ENCODE measurements around the gene DYNC1H1.
"Not testable (repeated sequence)": the region's sequence is repeated elsewhere in the genome, so short reads cannot be mapped to it uniquely, and the experiment has no call there.

DYNC1H1 gene

DNA sequence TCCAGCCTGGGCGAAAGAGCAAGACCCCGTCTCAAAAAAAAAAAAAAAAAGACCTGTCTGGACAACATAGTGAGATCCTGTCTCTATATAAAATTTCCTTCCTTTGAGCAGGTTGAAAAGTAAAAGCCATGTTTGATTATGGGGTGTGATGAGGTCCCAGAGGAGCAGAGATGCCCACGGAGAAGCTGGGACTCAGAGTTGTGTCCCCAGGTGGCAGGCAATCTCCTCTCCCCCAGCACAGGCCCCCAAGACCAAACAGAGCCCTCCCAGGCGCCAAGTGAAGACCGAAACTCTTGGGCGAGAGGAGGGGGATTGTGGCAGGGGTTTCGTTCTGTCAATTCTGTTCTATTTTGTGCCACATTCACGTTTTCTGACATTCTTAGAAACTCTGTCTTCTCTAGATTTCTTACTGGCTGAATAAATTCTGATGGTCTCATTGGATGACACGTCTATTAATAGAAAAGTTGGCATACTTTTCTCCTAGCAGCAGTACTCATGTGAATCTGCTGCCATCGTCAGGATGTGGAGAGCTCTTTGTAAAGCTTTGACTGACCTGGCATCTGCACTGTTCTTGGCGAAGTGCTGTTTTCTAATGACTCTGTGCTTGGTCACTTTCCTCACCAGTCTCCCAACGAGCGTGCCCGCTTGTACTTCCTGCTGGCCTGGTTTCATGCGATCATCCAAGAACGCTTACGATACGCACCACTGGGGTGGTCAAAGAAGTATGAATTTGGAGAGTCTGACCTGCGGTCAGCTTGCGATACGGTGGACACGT lies 79.1 kb downstream of the DYNC1H1 start:
- no peak for DNase-seq

DNA sequence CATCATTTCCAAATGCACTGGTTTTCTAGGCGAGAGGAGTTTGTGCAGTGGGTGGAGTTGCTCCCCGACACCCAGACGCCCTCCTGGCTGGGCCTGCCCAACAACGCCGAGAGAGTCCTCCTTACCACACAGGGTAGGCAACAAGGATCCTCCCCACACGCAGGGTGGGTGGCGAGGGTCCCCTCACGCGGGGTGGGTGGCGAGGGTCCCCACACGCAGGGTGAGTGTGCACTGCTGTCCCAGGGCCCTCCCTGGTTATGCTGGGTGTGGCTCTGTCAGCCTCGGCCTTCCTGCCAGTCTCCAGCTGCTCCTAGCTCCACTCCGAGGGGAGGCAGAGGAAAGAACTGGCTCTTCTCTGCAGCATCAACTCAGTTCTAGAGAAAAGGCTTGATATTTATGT lies 80.2 kb downstream of the DYNC1H1 start:
- DNase-seq, result no peak

DNA sequence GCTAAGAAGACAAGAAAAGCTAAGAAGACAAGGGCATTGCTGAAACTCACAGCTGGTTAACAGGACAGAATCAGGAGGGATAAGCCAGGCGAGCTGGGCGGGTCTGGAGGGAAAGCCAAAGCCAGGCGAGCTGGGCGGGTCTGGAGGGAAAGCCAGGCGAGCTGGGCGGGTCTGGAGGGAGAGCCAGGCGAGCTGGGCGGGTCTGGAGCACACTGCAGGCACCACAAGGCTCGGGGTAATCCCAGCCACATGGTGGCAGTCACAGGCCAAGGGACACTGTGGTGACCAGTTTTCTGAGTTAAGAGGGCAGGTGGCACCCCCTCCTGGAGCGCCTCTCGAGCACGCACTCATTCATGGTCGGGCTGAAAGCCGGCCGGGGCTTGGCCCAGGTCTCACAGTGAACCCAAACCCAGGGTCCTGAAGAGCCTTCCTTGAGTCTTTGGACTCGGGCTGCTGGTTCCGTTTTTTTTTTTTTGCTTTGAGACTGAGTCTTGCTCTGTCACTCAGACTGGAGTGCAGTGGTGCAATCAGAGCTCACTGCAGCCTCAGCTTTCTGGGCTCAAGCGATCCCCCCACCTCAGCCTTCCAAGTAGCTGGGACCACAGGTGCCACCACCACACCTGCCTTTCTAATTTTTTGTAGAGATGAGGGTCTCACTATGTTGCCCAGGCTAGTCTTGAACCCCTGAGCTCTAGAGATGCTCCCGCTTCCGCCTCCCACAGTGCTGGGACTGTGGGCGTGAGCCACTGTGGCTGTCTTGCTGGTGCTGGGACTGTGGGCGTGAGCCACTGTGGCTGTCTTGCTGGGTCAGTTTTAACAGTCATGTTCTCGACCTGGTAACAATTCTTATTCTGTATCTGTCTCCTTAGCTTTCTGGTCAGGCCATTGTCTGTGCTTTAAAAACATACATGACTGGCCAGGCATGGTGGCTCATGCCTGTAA lies 82.2 kb downstream of the DYNC1H1 start:
- peak in 1 of 2 donors; percentile 29 for DNase-seq

DNA sequence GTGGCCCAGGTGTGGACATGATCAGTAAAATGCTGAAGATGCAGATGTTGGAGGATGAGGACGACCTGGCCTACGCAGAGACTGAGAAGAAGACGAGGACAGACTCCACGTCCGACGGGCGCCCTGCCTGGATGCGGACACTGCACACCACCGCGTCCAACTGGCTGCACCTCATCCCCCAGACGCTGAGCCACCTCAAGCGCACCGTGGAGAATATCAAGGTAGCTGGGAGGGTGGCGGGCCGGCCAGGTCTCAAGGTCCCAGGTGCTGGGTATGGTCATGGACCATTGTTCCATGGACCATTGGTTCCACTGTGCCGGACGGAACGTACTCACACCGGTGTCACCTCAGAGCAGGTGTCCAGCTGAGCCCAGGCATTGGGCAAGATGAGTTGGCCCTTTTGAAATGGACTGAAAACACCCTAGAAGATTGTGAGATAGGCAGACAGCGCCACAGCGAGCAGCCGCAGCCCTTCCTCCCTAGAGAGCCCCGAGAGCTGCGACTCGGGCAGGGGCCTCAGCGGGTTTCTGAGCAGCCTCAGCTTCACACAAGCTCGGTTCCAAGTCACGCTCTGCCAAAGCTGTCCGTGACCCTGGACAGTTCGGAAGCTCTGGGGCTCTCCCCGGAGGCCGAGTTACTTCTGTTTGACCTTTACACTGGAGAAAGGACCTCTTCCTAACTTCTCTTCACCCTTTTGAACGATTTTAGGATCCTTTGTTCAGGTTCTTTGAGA lies 83.6 kb downstream of the DYNC1H1 start:
- DNase-seq, result no peak

DNA sequence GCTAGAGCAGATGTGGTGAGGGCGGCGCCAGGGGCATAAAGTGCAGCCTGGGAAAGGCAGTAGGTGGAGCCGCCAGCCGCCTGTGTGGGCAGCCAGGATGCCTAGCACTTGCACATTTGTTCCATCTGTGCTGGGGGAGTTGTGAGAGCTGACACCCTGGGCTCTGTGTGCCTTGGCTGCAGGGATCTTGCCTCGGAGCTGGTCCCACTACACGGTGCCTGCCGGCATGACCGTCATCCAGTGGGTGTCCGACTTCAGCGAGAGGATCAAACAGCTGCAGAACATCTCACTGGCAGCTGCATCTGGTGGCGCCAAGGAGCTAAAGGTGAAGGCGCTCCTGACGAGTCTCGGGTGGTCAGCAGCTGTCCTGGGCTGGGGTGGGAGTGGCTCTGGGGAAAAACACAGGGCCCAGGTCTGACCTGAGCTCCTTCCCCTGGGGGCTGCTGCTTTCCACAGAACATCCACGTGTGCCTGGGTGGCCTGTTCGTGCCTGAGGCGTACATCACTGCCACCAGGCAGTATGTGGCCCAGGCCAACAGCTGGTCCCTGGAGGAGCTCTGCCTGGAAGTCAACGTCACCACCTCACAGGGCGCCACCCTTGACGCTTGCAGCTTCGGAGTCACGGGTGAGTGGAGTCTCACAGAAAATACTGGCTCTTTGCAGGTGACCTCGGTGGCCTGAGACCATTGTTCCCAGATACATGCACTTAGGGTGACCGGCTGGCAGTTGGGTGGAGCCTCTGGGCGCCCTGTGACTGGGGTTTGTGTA lies 85.1 kb downstream of the DYNC1H1 start:
- DNase-seq, result no peak

DNA sequence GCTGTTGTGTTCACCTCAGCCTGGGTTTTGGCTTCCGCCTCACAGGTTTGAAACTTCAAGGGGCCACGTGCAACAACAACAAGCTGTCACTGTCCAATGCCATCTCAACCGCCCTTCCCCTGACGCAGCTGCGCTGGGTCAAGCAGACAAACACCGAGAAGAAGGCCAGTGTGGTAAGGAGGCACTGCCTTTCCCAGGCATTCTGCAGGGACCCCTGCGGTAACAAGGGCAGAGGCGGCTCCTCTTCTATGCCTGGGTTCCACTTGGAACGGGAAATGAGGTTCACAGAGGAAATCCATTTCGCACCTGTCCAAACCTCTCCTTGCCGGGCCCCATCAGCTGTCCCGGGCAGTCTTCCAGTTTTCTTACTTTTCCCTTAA lies 85.6 kb downstream of the DYNC1H1 start:
- DNase-seq, result no peak

DNA sequence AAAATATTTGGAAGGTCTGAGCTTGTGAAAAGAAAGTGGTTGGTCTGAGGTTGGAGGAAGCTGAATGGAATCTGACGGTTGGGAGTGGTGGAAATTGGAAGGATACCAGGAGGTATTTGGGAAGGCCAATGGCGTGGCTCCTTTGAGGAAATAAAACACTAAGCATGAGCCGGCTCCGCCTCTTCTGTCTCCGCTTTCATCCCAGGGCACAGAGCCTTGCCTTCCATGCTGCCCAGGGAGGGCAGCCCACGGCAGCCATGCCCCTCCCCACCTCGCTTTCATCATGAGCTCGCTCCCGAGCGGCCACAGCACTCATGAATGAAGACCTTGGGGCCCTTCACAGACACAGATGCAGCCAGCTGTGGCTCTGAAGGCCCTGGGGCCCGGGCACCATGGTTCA lies 86.3 kb downstream of the DYNC1H1 start:
- DNase-seq, result no peak

DNA sequence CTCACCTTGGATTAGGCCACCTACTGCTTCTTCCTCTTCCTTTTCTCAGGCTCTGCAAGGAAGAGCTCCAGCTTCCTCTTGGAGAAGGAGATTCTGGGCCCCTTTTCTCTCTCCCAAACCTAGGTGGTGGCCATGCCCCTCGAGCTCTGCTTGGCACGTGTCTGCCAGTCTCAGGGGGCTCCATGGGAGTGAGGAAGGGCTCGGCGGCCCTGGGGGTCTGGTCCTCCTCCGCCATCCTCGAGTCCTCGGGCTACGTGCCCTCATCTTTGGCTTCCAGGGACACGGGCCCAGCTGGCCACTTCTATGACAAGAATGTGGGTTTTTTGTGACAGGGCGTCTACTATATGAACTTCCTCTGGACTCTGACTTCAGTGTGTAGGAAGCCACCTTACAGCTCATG lies 88.1 kb downstream of the DYNC1H1 start:
- DNase-seq, result no peak

DNA sequence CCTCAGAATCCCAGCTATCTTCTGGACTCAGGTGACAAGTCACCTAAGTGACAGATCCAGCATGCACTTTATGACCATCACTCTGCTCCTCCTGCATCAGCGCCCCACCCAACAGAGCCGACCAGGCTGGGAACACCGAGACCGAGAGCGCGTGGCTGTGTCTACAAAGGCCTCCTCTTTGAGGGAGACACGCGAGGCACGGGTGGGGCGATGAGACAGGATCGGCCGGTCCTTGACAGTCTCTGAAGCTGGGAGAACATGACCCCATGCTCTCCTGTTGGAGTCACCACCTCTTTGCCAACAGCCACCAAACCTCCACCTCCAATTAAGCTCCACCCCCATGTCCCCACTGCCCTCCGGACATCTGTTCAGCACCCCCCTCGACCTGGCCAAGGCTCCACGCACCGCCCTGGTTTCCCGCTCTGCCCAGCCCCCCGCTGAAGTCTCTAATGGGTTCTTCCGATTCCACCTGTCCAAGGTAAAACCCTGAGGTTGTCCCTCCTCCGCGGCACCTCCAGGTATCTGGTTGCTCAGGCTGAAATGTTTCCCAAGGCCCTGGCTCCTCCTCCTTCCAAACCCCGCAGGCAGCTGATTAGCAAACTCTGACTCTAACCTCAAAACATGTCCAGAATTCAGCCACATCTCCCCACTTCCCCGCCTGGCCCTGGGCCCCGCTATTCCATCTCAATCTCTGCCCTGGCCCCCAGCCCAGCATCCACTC lies 91.0 kb downstream of the DYNC1H1 start:
- DNase-seq, result no peak

DNA sequence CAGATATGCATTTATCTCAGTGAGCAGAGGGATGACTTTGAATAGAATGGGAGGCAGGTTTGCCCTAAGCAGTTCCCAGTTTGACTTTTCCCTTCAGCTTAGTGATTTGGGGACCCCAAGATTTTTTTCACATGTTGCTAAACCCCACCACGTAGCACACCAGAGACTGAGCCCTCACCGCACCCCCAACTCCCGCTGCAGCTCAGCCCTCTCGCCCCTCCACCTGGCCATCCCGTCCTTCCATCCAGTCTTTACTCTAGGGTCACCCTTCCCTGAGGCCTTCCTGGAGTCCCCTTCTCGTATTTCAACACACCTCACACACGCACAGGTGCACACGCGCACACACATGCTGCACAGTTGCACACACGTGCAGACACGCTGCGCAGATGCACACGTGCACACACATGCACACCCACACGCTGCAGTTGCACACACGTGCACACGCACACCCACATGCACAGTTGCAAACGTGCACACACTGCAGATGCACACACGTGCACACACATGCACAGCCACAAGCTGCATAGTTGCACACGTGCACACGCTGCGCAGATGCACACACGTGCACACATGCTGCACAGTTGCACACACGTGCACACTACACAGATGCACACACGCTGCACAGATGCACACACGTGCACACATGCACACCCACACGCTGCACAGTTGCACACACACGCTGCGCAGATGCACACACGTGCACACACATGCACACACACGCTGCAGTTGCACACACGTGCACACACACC lies 92.5 kb downstream of the DYNC1H1 start:
- no peak for DNase-seq

DNA sequence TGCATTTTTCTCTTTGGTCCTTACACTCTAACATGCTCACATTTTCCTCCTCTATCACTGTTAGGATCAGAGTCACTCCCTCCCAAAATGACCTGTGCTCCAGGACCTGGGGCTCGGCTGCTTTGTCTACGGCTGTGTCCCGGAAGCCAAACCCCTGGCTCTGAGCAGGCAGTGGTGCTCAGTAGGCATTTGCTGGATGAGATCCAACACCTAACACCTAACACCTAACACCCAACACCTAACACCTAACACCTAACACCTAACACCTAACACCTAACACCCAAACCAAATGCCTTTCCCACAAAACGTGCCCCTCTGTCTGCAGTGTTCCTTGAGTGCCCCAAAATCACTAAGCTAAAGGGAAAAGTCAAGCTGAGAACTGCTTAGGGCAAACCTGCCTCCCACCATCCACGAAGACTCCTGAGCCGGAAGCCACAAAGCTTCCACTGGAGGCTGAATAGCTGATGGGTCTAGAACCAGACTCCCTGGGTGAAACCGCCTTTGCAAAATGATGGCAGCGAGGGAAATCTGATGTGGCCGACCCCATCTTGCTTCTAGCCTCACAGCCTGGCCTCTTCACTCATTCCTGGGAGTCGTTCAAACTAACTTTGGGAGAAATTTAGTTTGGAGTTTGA lies 93.2 kb downstream of the DYNC1H1 start:
- DNase-seq, result no peak

DNA sequence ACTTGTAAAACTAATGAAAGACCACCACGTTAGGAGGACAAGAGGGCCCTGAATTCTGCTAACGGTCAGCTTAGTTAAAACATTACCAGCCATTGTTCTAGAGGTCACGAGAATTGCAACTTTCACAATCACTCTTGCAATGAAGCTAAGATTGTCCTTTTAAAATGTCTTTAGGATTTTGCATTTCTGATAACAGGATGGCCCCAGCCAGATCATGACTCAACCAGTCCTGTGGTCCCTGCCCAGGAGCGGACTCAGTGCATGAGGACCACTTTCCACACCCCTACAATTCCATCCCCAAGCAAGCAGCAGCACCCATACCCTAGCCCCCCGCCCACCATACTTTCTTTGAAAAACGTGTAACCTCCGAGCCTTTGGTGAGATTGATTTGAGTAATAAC lies 93.8 kb downstream of the DYNC1H1 start:
- no peak for DNase-seq

DNA sequence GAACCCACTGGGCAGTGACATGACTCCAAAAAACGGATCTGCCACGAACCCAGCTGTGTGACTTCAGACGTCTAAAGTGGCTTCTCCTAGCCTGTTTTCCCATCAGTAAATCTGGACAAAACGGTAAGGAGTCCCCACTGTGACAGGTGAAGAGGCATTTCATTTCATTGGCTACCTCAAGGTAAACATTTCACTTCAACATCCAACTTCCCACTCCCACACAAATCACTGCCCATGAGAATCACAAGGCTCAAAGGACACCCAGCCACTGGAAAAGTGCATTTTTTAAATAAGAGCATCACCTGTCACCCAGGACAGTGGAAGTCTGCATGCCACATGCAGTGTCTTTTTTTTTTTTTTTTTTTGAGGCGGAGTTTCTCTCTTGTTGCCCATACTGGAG lies 94.6 kb downstream of the DYNC1H1 start:
- no peak for DNase-seq

DNA sequence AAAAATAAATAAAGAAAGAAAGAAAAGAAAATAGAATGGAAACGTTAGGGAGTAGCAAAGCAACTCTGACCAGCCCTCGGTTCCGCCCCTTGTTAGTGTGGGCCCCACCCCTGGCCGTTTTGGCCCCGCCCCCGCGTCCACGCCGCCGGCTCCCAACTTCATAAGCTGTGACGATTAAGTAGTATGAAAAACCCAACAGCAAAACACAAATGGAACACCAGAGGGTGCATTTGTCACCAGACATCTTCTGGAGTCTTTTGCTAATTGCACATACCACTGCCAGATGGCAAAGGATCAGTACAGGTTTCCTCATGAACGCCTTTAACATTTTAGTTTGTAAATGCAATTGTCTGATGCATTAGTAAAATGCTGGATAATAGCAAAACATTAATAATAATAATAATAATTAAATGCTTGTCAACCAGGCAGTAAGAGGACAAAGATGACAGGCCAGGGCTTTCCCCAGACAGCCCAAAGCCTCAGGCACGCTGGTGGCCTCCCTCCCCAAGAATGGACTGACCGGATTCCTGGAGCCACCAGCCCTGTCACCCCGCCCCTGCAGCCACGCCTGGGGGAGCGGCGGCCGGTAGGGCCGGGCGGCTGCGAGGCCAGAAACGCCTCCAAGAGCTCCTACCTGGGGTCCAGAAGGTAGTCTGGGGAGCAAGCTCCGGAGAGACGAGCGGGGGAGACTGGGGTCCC lies 98.9 kb downstream of the DYNC1H1 start:
- DNase-seq, result peak; percentile 81 to 85

DNA sequence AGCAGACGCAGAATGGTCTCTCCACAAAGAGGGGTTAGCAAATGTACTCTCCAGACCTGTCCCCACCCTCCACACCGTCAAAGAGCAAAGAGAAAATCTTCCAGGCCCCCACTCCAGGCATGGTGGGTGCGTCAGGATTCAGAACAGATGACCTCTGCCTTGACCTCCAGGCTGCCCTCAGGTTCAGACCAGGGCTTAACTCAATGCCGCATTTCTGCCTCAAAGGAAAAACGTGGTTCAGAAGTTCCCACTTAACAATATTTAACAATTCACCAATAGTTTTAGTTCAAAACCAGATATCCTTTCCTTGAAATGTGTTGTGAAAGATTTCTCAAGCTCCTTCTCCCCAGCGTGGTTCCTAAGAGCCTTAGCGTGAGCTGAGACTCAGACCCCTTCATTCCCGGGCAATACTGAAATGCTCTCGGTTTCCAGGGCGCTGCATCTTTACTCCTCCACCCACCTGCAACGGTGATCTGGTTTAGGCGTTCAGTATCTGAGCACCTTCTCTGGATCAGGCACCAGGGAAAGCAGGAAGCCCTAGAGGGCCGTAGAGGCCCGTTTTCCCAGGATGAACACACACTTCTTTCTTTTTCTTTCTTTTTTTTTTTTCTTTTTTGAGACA lies 99.5 kb downstream of the DYNC1H1 start:
- DNase-seq, result no peak

DNA sequence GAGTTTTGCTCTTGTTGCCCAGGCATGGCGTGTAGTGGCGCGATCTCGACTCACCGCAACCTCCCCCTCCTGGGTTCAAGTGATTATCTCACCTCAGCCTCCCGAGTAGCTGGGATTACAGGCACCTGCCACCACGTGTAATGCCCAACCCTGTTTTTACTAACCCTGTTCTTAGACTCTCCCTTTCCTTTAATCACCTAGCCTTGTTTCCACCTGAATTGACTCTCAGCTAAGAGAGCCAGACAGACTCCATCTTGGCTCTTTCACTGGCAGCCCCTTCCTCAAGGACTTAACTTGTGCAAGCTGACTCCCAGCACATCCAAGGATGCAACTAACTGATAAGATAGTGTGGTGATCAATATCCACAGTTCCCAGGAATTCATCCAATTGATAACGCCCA lies 100.2 kb downstream of the DYNC1H1 start:
- not testable (repeated sequence) for DNase-seq

DNA sequence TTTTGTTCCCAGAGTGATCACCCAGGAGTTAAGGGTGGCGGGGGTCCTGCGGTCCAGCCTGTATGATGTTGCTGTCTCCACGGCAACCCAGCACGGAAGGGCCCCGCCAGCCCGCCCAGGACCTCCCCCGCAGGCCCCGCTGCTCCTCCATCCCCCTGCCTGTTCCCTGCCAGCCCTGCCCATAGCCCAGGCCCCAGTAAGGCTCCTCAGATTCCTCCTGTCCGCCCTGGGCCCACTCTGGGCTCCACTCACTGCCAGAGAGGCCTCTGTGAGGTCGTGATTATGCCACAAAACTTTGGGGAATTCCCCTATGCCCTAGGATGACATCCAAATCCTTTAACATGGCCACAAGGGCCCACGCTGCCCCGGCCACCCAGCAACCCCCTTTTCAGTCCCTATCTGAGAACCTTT lies 101.7 kb downstream of the DYNC1H1 start:
- no peak for DNase-seq

DNA sequence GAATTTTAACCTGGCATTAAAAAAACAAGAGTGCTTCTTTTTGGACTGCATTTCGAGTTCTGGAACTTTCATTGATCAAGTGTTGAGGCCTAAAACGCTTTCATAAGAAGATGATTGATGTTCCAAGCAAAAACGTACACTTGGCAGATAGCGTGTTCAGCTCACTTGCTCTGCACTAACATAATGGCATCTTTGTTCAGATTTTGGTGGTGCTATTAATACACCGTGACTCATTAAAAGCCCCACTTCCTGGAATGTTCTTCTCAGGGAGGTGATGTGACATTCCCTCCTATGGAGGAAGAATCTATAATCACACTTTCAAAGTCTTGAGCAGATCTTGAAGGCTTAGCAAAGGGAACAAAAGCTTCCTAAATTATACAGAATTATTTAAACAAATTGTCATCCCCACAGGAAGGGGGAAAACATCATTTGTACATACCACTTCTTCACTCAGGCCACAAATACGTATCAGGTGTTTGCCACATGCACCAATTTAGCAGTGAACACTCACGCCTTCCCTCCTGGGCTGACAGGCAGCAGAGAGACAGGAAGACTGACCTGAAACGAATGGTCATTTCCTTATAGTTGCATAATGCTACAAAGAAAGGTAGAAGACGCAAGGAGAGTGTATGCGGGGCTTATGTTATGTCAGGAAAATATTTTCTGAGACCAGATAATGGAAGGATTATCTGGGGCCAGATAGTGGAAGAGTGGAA lies 107.1 kb downstream of the DYNC1H1 start:
- DNase-seq, result peak in 1 of 2 donors; percentile 15

Data from CD4-positive, alpha-beta T cell treated with Interleukin-1 beta for 1 hour (primary cell).